ENCODE results near the gene PILRA.
"Not testable (repeated sequence)": the region's sequence is repeated elsewhere in the genome, so short reads cannot be mapped to it uniquely, and the experiment has no call there.

DNA sequence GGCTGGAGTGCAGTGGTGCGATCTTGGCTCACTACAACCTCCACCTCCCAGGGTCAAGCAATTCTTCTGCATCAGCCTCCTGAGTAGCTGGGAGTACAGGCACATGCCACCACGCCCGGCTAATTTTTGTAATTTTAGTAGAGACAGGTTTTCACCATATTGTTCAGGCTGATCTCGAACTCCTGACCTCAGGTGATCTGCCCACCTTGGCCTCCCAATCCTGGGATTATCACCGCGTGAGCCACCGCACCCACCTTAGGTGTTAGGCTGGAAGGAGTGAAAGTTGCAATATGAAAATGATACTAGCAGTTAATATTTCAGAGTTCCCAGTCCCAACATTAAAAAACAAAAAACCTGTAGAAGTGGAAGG lies 7.3 kb upstream of the PILRA start:
- not testable (repeated sequence) for TF ChIP-seq POLR2A, POLR2AphosphoS5 (IDR thresholded peaks at IDR 0.05)
- TF ChIP-seq, protein P1, sequence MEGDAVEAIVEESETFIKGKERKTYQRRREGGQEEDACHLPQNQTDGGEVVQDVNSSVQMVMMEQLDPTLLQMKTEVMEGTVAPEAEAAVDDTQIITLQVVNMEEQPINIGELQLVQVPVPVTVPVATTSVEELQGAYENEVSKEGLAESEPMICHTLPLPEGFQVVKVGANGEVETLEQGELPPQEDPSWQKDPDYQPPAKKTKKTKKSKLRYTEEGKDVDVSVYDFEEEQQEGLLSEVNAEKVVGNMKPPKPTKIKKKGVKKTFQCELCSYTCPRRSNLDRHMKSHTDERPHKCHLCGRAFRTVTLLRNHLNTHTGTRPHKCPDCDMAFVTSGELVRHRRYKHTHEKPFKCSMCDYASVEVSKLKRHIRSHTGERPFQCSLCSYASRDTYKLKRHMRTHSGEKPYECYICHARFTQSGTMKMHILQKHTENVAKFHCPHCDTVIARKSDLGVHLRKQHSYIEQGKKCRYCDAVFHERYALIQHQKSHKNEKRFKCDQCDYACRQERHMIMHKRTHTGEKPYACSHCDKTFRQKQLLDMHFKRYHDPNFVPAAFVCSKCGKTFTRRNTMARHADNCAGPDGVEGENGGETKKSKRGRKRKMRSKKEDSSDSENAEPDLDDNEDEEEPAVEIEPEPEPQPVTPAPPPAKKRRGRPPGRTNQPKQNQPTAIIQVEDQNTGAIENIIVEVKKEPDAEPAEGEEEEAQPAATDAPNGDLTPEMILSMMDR (IDR thresholded peaks at IDR 0.05): not testable (repeated sequence)

Measured in stomach (tissue), 4 donors.